HCT116 (cell line): ENCODE results near the gene TTC32. TPM values are rescaled to one million over a fixed set of nuclear protein-coding genes. Genes with fewer than 3 reads are reported as not detected.

Source experiments
- ATAC-seq: fragments of 200-7000 bp; cut with Tn5 transposase; 2 replicates; pipeline ENCODE4 v1.9.1; 2020; ENCODE audit warnings: mild to moderate bottlenecking, moderate library complexity
- BruUV-seq: library from RNA; stranded (reverse); fragments of 400-500 nt; replicated peaks from 2 replicates; lab custom pipeline; 2021; lab: Mats Ljungman, UMichigan
- CTCF ChIA-PET: fragments of 300-600 bp; sonication (Branson Sonifier 250); formaldehyde crosslinking; loops from one replicate; lab custom pipeline; 2021; ENCODE audit warnings: antibody characterized with exemption; lab: Charles Lee
- POLR2A ChIA-PET: fragments of 300-600, 350-600 bp; sonication (Branson Sonifier 250); formaldehyde crosslinking; loops from one replicate; lab custom pipeline; 2021; ENCODE audit warnings: antibody characterized with exemption; lab: Charles Lee
- RAD21 ChIA-PET, 2 experiments: fragments of 300-600 bp; sonication (Branson Sonifier 250); formaldehyde crosslinking; loops; one replicate each; lab custom pipeline; 2023; ENCODE audit warnings: low total read pairs in 2 of 2; ENCODE audit not compliant: uncharacterized antibody in 2 of 2, unreplicated experiment in 2 of 2, low non-redundant PET in 1 of 2; lab: Charles Lee
- DNase-seq: peaks from one replicate; pipeline ENCODE4 v3.0.0-alpha.2; 2010; ENCODE audit warnings: low read depth, low spot score
- H2AFZ ChIP-seq: fragments of 200-600 bp; shearing (Covaris generic), sonication (generic); 2 replicates; pipeline ENCODE4 v1.6.1; 2017; ENCODE audit warnings: low read depth, mixed run types, mixed read lengths, antibody characterized with exemption, low read length; ENCODE audit not compliant: poor library complexity, severe bottlenecking
- H3K27ac ChIP-seq: 2 replicates; pipeline ENCODE4 v1.5.1; 2012; ENCODE audit warnings: low read depth, low read length
- H3K27me3 ChIP-seq: fragments of 200-600 bp; sonication (generic); 2 replicates; pipeline ENCODE4 v1.6.1; 2016; ENCODE audit warnings: mixed run types, low read length, mixed read lengths; ENCODE audit not compliant: insufficient read depth
- H3K36me3 ChIP-seq, 2 experiments: fragments of 200-500 bp in 1 of 2; fragments of 200-600 bp in 1 of 2; sonication (Bioruptor generic) in 1 of 2; sonication (generic) in 1 of 2; 2 replicates each; pipeline versions ENCODE4 v1.5.1 to v1.6.1; 2014 to 2016; ENCODE audit warnings: low read length in 2 of 2, inconsistent platforms in 1 of 2, mixed read lengths in 1 of 2, mixed run types in 1 of 2; ENCODE audit not compliant: insufficient read depth in 2 of 2, control insufficient read depth in 1 of 2
- H3K4me1 ChIP-seq, 2 experiments: fragments of 200-600 bp in 1 of 2; sonication (generic) in 1 of 2; 2 replicates each; pipeline versions ENCODE4 v1.5.1 to v1.6.1; 2012 to 2017; ENCODE audit warnings: low read length in 2 of 2, inconsistent platforms in 1 of 2, mild to moderate bottlenecking in 1 of 2, mixed read lengths in 1 of 2, mixed run types in 1 of 2, moderate library complexity in 1 of 2; ENCODE audit not compliant: insufficient read depth in 2 of 2, control insufficient read depth in 1 of 2
- H3K4me2 ChIP-seq: fragments of 200-600 bp; sonication (generic); 2 replicates; pipeline ENCODE4 v1.6.1; 2017; ENCODE audit warnings: mixed run types, low read length, mixed read lengths
- H3K4me3 ChIP-seq, 2 experiments: fragments of 200-600 bp in 1 of 2; sonication (generic) in 1 of 2; replicated peaks in 1 of 2; 2 replicates each; pipeline ENCODE4 v1.5.1; 2011 to 2016; ENCODE audit warnings: low read length in 2 of 2, control low read depth in 1 of 2, low read depth in 1 of 2, mild to moderate bottlenecking in 1 of 2, mixed read lengths in 1 of 2, mixed run types in 1 of 2
- H3K79me2 ChIP-seq: fragments of 200-600 bp; sonication (generic); 2 replicates; pipeline ENCODE4 v1.6.1; 2017; ENCODE audit warnings: mild to moderate bottlenecking, mixed run types, low read length, moderate library complexity, mixed read lengths; ENCODE audit not compliant: insufficient read depth
- H3K9ac ChIP-seq: fragments of 200-600 bp; sonication (generic); 2 replicates; pipeline ENCODE4 v1.6.1; 2016; ENCODE audit warnings: low read length, mixed read lengths
- H3K9me2 ChIP-seq: fragments of 200-600 bp; sonication (generic), shearing (Covaris generic); 2 replicates; pipeline ENCODE4 v1.6.1; 2017; ENCODE audit warnings: mixed run types, mild to moderate bottlenecking, moderate library complexity; ENCODE audit not compliant: insufficient read depth
- H3K9me3 ChIP-seq, 2 experiments: fragments of 200-500 bp in 1 of 2; fragments of 200-600 bp in 1 of 2; sonication (Bioruptor generic) in 1 of 2; sonication (generic) in 1 of 2; 2 replicates each; pipeline ENCODE4 v1.6.1; 2014 to 2017; ENCODE audit warnings: low read length in 2 of 2, mixed read lengths in 2 of 2, inconsistent platforms in 1 of 2, low read depth in 1 of 2, mild to moderate bottlenecking in 1 of 2, mixed run types in 1 of 2, moderate library complexity in 1 of 2; ENCODE audit not compliant: control insufficient read depth in 1 of 2, insufficient read depth in 1 of 2
- H4K20me1 ChIP-seq: fragments of 200-600 bp; sonication (generic), shearing (Covaris generic); 2 replicates; pipeline ENCODE4 v1.6.1; 2017; ENCODE audit warnings: mixed run types, mild to moderate bottlenecking, moderate library complexity; ENCODE audit not compliant: insufficient read depth
- CEBPB ChIP-seq: IDR thresholded peaks from 2 replicates; pipeline ENCODE4 v1.6.1; 2012; ENCODE audit warnings: low read depth
- CTCF ChIP-seq, 3 experiments: fragments of 200-600 bp in 1 of 3; sonication (generic) in 1 of 3; IDR thresholded peaks in 2 of 3; conservative IDR thresholded peaks in 1 of 3; 2 replicates each; pipeline ENCODE4 v1.5.1; 2012 to 2017; ENCODE audit warnings: low read depth in 2 of 3, low read length in 2 of 3, antibody characterized with exemption in 1 of 3, borderline replicate concordance in 1 of 3, control low read depth in 1 of 3, mild to moderate bottlenecking in 1 of 3, mixed read lengths in 1 of 3, mixed run types in 1 of 3, moderate library complexity in 1 of 3; ENCODE audit not compliant: insufficient read depth in 1 of 3
- EZH2phosphoT487 ChIP-seq: fragments of 200-600 bp; IDR thresholded peaks from 2 replicates; pipeline ENCODE4 v1.6.1; 2018; ENCODE audit warnings: antibody characterized with exemption, borderline replicate concordance
- FOSL1 ChIP-seq: IDR thresholded peaks from 2 replicates; pipeline ENCODE4 v1.6.1; 2012; ENCODE audit warnings: low read depth
- POLR2AphosphoS5 ChIP-seq: IDR thresholded peaks from 2 replicates; pipeline ENCODE4 v1.6.1; 2011; ENCODE audit warnings: mild to moderate bottlenecking, low read depth, low read length, moderate library complexity
- SP1 ChIP-seq: IDR thresholded peaks from 2 replicates; pipeline ENCODE4 v1.6.1; 2012; ENCODE audit warnings: low read depth
- SRF ChIP-seq: IDR thresholded peaks from 2 replicates; pipeline ENCODE4 v1.6.1; 2012; ENCODE audit warnings: low read depth
- ZBTB33 ChIP-seq: IDR thresholded peaks from 2 replicates; pipeline ENCODE4 v1.6.1; 2011; ENCODE audit warnings: mild to moderate bottlenecking, low read length, moderate library complexity; ENCODE audit not compliant: insufficient replicate concordance; ENCODE audit errors: extremely low read depth
- ZNF274 ChIP-seq: fragments of 200-500 bp; sonication (Bioruptor generic); IDR thresholded peaks from 2 replicates; pipeline ENCODE4 v1.6.1; 2014; ENCODE audit warnings: mild to moderate bottlenecking, low read depth, low read length, inconsistent platforms
- intact Hi-C: fragments of 100-400 bp; cut with micrococcal nuclease; formaldehyde crosslinking; loops from 2 replicates; pipeline ENCODE4 v1.10.0; 2022
- total RNA-seq: library from RNA; stranded (reverse); gene quantifications from one replicate; pipeline ENCODE4 v1.2.1, GENCODE V29; 2021; ENCODE audit not compliant: unreplicated experiment

TTC32 gene
- total RNA-seq, 1 experiment from 2014 or later = 6.3 TPM

DNA sequence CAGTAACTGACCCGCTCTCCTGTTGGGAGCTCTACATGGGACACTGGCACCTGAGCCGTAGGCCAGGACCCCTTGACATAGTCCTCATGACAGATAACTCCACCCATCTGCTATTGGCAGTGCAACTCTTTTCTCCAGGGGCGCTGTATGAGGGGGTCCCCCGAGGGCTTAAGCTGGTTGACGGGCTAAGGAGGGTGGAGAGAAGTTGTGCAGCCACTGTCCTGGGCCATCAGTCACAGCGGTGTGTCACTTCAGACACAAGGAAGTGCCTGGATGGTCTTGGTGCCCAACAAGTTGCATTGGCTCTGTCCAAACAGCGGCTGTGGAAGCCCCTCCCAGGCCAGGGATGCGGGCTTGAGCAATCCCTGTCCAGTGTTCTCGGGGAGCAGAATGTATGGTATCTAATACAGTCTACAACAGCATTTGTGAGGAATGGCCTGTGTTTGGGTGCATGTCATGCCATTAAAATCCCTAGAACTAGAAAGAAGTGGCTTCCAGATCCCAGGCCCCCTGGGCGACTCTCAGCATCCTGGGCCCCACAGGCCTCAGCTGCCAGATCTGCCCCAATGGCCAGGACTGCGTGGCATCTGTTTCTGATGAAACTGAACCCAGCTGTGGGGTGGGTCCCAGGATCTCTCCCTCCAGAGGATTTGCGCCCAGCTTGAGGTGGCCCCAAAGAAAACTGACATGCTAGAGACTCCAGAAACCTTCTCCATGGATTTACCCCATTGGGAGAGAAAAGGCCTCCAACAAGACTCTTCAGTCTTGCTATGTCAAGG lies 23.3 kb downstream of the TTC32 start:
- Histone ChIP-seq H3K9me3 (no peaks in the 10 kb centered on the region), H3K27ac (no peak overlapping the region), H2AFZ (no peak overlapping the region), H3K9ac (no peak overlapping the region), H3K4me1 (no peaks in the 10 kb centered on the region), H3K9me2 (no peaks in the 10 kb centered on the region), H3K36me3 (no peaks in the 10 kb centered on the region), H3K79me2 (no peaks in the 10 kb centered on the region), H3K4me2 (no peak overlapping the region), H3K27me3 (0 out of 2 replicates have a peak, but pooled peaks cover 4% of the 10 kb centered on the region), H3K4me3 (no peak overlapping the region), H4K20me1 (no peaks in the 10 kb centered on the region)
- ChIA-PET POLR2A (no interaction called here), CTCF (no interaction called here), RAD21 (no interaction called here)
- BruUV-seq = no TSS peak
- no peak for DNase-seq
- intact Hi-C loops = no loop called here
- ATAC-seq = no peak
- TF ChIP-seq EZH2phosphoT487 (no peak), CEBPB (no peak), FOSL1 (no peak), ZNF274 (no peak), ZBTB33 (no peak), POLR2AphosphoS5 (no peak), CTCF (IDR thresholded peaks at IDR 0.05 in 2 of 3, conservative IDR thresholded peaks at IDR 0.05 in 1 of 3; ENCODE audit: borderline replicate concordance in 1 of 3, insufficient read depth in 1 of 3, low read depth in 2 of 3, low read length in 2 of 3) (no peak), SP1 (no peak), SRF (no peak)
